Lung (tissue), 12 donors: ENCODE results near the gene WWC2. TPM values are rescaled to one million over a fixed set of nuclear protein-coding genes. Genes with fewer than 3 reads are reported as not detected.

Source experiments
- ATAC-seq: fragments of 200-7000 bp; cut with Tn5 transposase; one replicate; pipeline ENCODE4 v1.9.1; 2020; ENCODE audit warnings: moderate number of reproducible peaks; ENCODE audit not compliant: insufficient read depth, low FRiP score
- DNase-seq, 3 donors: peaks; one replicate each; pipeline ENCODE4 v3.0.0-alpha.2; 2013 to 2017
- H3K27ac ChIP-seq, 2 donors: one replicate each; pipeline ENCODE4 v1.5.1; 2013; ENCODE audit warnings: mild to moderate bottlenecking in 2 of 2, moderate library complexity in 2 of 2, control low read depth in 1 of 2, inconsistent platforms in 1 of 2, low read depth in 1 of 2, low read length in 1 of 2
- H3K27me3 ChIP-seq, 3 donors: one replicate each; pipeline ENCODE4 v1.5.1; 2013; ENCODE audit warnings: low read length in 2 of 3; ENCODE audit not compliant: control insufficient read depth in 3 of 3, insufficient read depth in 3 of 3
- H3K36me3 ChIP-seq, 4 donors: one replicate each; pipeline ENCODE4 v1.5.1; 2013; ENCODE audit warnings: low read length in 4 of 4, mild to moderate bottlenecking in 1 of 4, moderate library complexity in 1 of 4; ENCODE audit not compliant: control insufficient read depth in 4 of 4, insufficient read depth in 4 of 4
- H3K4me1 ChIP-seq, 5 donors: one replicate each; pipeline ENCODE4 v1.5.1; 2013; ENCODE audit warnings: low read length in 5 of 5, mild to moderate bottlenecking in 2 of 5, moderate library complexity in 1 of 5; ENCODE audit not compliant: control insufficient read depth in 5 of 5, insufficient read depth in 5 of 5
- H3K4me3 ChIP-seq: one replicate; pipeline ENCODE4 v1.5.1; 2013; ENCODE audit warnings: mild to moderate bottlenecking, control low read depth, moderate library complexity
- H3K9ac ChIP-seq, 2 donors: one replicate each; pipeline ENCODE4 v1.5.1; 2013; ENCODE audit warnings: low read length in 2 of 2, control low read depth in 1 of 2; ENCODE audit not compliant: insufficient read depth in 1 of 2
- H3K9me3 ChIP-seq, 4 donors: one replicate each; pipeline ENCODE4 v1.5.1; 2013; ENCODE audit warnings: low read length in 3 of 4, mild to moderate bottlenecking in 1 of 4, moderate library complexity in 1 of 4; ENCODE audit not compliant: control insufficient read depth in 4 of 4, insufficient read depth in 3 of 4
- CTCF ChIP-seq: IDR thresholded peaks from 2 replicates; pipeline ENCODE4 v1.5.1; 2012; ENCODE audit warnings: mild to moderate bottlenecking; ENCODE audit errors: control extremely low read depth, extremely low read depth
- WGBS, 2 donors: extraction: QIAGEN DNeasy Blood & Tissue Kit; methylation state at CpG; one replicate each; pipeline ENCODE4 v1.1.7; 2013; 5-methylcytosine and 5-hydroxymethylcytosine counted together
- polyA plus RNA-seq, 2 donors: library from polyadenylated mRNA; stranded (reverse); fragments of 200-250 nt; gene quantifications; one replicate each; pipeline ENCODE4 v1.2.1, GENCODE V29; 2013
- total RNA-seq, 2 donors: library from RNA; depleted of rRNA in 1 of 2; stranded (reverse); fragments of >200 nt in 1 of 2; gene quantifications; one replicate each; pipeline ENCODE4 v1.2.1, GENCODE V29; 2014 to 2021
- donor health status: control.
- donor health status: control.
- donor health status: Bipolar disorder and iron deficiency.
- donor health status: healthy.
- donor health status: DM: yes; HTN: yes; CAD: no.

WWC2 gene
- total and polyA plus RNA-seq, 4 donors, result 15.6 to 124 (median 45.2) TPM

- ATAC-seq, result no peak
- WGBS, 2 donors, result 85 to 88% methylated on average over 5 of the region's 5 CpGs
Observed at GRCh38 chr4:183124865-183125264, 25.8 kb downstream of the WWC2 start.

GRCh38 chr4:183129125-183129524 is 30.1 kb downstream of the WWC2 start:
- peak overlapping the region in 1 of 2 donors; percentile 21 for H3K27ac ChIP-seq
- H3K36me3 ChIP-seq, result no peaks in the 10 kb centered on the region
- H3K9me3 ChIP-seq, result no peaks in the 10 kb centered on the region
- no peak for DNase-seq
- no peak for TF ChIP-seq CTCF
- H3K4me1 ChIP-seq, result peaks cover 0 to 14% (median 0%) of the 10 kb centered on the region in 5 donors
- H3K4me3 ChIP-seq, result no peak overlapping the region
- no peak for ATAC-seq
- no peak overlapping the region for H3K9ac ChIP-seq
- H3K27me3 ChIP-seq, result no peaks in the 10 kb centered on the region
- WGBS, 2 donors, result 91 to 92% methylated on average over 3 of the region's 3 CpGs

More at GRCh38 chr4:183124865-183125264, 25.8 kb downstream of the WWC2 start:
- H3K9me3 ChIP-seq, result no peaks in the 10 kb centered on the region
- no peak overlapping the region for H3K9ac ChIP-seq
- H3K36me3 ChIP-seq, result no peaks in the 10 kb centered on the region
- TF ChIP-seq CTCF, result no peak
- H3K27me3 ChIP-seq, result no peaks in the 10 kb centered on the region
- no peak for DNase-seq
- peaks cover 0 to 12% (median 0%) of the 10 kb centered on the region in 5 donors for H3K4me1 ChIP-seq
- H3K27ac ChIP-seq, result no peak overlapping the region
- H3K4me3 ChIP-seq, result no peak overlapping the region

GRCh38 chr4:183129675-183130074 is 30.6 kb downstream of the WWC2 start:
- H3K9ac ChIP-seq, result no peak overlapping the region
- TF ChIP-seq CTCF, result no peak
- ATAC-seq, result no peak
- H3K27me3 ChIP-seq, result no peaks in the 10 kb centered on the region
- H3K27ac ChIP-seq, result no peak overlapping the region
- no peaks in the 10 kb centered on the region for H3K9me3 ChIP-seq
- no peaks in the 10 kb centered on the region for H3K36me3 ChIP-seq
- H3K4me1 ChIP-seq, result peaks cover 0 to 14% (median 0%) of the 10 kb centered on the region in 5 donors
- no peak overlapping the region for H3K4me3 ChIP-seq
- DNase-seq, result no peak
- 92 to 94% methylated on average over 2 of the region's 2 CpGs for WGBS, 2 donors
